HepG2 (cell line): ENCODE data around the gene RAB17. TPM values are rescaled to one million over a fixed set of nuclear protein-coding genes. Genes with fewer than 3 reads are reported as not detected.

Experiments used
- ATAC-seq: fragments of 200-7000 bp; cut with Tn5 transposase; 3 replicates; pipeline ENCODE4 v1.9.1; 2020; ENCODE audit warnings: mild to moderate bottlenecking, moderate library complexity
- BruUV-seq: library from RNA; stranded (reverse); fragments of 400-500 nt; replicated peaks from 2 replicates; lab custom pipeline; 2021; lab: Mats Ljungman, UMichigan
- CTCF ChIA-PET: fragments of 300-600 bp; formaldehyde crosslinking; extraction: SDS; loops from one replicate; lab custom pipeline; 2021; ENCODE audit warnings: low total read pairs, inconsistent platforms, low intra/inter-chr PET ratio; lab: Yijun Ruan, JAX
- POLR2A ChIA-PET: fragments of 350-600 bp; sonication (Branson Sonifier 250); formaldehyde crosslinking; loops from one replicate; lab custom pipeline; 2020; ENCODE audit warnings: antibody characterized with exemption, inconsistent platforms; lab: Yijun Ruan, JAX
- DNase-seq: peaks from one replicate; pipeline ENCODE4 v3.0.0-alpha.2; 2015; ENCODE audit warnings: low spot score
- FAIRE-seq: peaks from 3 replicates; lab custom pipeline; 2011; peaks lifted over from hg19 to GRCh38; lab: Jason Lieb, UNC
- H2AFZ ChIP-seq: one replicate; pipeline ENCODE4 v1.6.1; 2011; ENCODE audit warnings: low read length, inconsistent platforms
- H3K27ac ChIP-seq: fragments of 300-600 bp; 3 replicates; pipeline ENCODE4 v1.8.0; 2011; ENCODE audit warnings: mixed run types, mild to moderate bottlenecking, mixed read lengths, low read length, inconsistent platforms; ENCODE audit not compliant: insufficient read depth; ENCODE audit errors: extremely low read length
- H3K27me3 ChIP-seq, 2 experiments: fragments of 200-600 bp in 1 of 2; 2 replicates in 1 of 2; 3 replicates in 1 of 2; pipeline versions ENCODE4 v1.6.0 to v1.8.0; 2011; ENCODE audit warnings: low read length in 2 of 2, mild to moderate bottlenecking in 2 of 2, moderate library complexity in 2 of 2, inconsistent platforms in 1 of 2; ENCODE audit not compliant: insufficient read depth in 2 of 2, control insufficient read depth in 1 of 2
- H3K36me3 ChIP-seq, 2 experiments: fragments of 200-600 bp in 1 of 2; replicated peaks in 1 of 2; 2 replicates in 1 of 2; 3 replicates in 1 of 2; pipeline versions ENCODE4 v1.5.1 to v1.8.0; 2011; ENCODE audit warnings: low read length in 2 of 2, inconsistent platforms in 1 of 2; ENCODE audit not compliant: insufficient read depth in 2 of 2, control insufficient read depth in 1 of 2
- H3K4me1 ChIP-seq: 2 replicates; pipeline ENCODE4 v1.5.1; 2012; ENCODE audit warnings: low read length, inconsistent platforms; ENCODE audit not compliant: insufficient read depth
- H3K4me2 ChIP-seq: 2 replicates; pipeline ENCODE4 v1.6.0; 2011; ENCODE audit warnings: low read depth, low read length, inconsistent platforms
- H3K4me3 ChIP-seq, 3 experiments: fragments of 200-600 bp in 1 of 3; sonication (generic), shearing (Covaris generic) in 1 of 3; replicated peaks in 1 of 3; 2 replicates each; pipeline ENCODE4 v1.5.1; 2011 to 2016; ENCODE audit warnings: low read length in 3 of 3, inconsistent platforms in 2 of 3, low read depth in 2 of 3, mild to moderate bottlenecking in 2 of 3, control low read depth in 1 of 3, mixed read lengths in 1 of 3; ENCODE audit not compliant: insufficient read depth in 1 of 3
- H3K79me2 ChIP-seq: one replicate; pipeline ENCODE4 v1.6.1; 2011; ENCODE audit warnings: low read length, inconsistent platforms; ENCODE audit not compliant: insufficient read depth
- H3K9ac ChIP-seq: 2 replicates; pipeline ENCODE4 v1.6.0; 2011; ENCODE audit warnings: mild to moderate bottlenecking, low read depth, low read length, inconsistent platforms; ENCODE audit not compliant: insufficient read depth
- H3K9me3 ChIP-seq: 2 replicates; pipeline ENCODE4 v1.5.1; 2012; ENCODE audit warnings: mild to moderate bottlenecking, low read length
- H4K20me1 ChIP-seq: 2 replicates; pipeline ENCODE4 v1.6.0; 2011; ENCODE audit warnings: inconsistent platforms, mild to moderate bottlenecking, low read length, moderate library complexity; ENCODE audit not compliant: insufficient read depth
- ARNT2 ChIP-seq: sonication (generic); formaldehyde crosslinking; IDR thresholded peaks from 2 replicates; pipeline ENCODE4 v1.8.0; 2022; ENCODE audit warnings: mild to moderate bottlenecking, low read depth, missing genetic modification reagents, moderate library complexity
- HBP1 ChIP-seq: IDR thresholded peaks from 2 replicates; pipeline ENCODE4 v1.6.1; 2016; ENCODE audit warnings: low read depth, control low read depth
- TARDBP ChIP-seq: sonication (generic); formaldehyde crosslinking; IDR thresholded peaks from 2 replicates; pipeline ENCODE4 v1.8.0; 2022; ENCODE audit warnings: mild to moderate bottlenecking, missing genetic modification reagents
- TBX2 ChIP-seq: sonication (generic); formaldehyde crosslinking; IDR thresholded peaks from 2 replicates; pipeline ENCODE4 v1.5.0; 2020; ENCODE audit warnings: missing genetic modification reagents, mild to moderate bottlenecking, borderline replicate concordance
- TGIF2 ChIP-seq: IDR thresholded peaks from 2 replicates; pipeline ENCODE4 v1.6.1; 2016; ENCODE audit warnings: control low read depth, missing compliant biosample characterization
- ZBTB38 ChIP-seq: sonication (generic); formaldehyde crosslinking; IDR thresholded peaks from 2 replicates; pipeline ENCODE4 v1.5.1; 2020; ENCODE audit warnings: mild to moderate bottlenecking, missing genetic modification reagents
- ZNF329 ChIP-seq: sonication (generic); formaldehyde crosslinking; IDR thresholded peaks from 2 replicates; pipeline ENCODE4 v1.9.0; 2021; ENCODE audit warnings: low read depth, mild to moderate bottlenecking, missing genetic modification reagents
- ZNF550 ChIP-seq: sonication (generic); formaldehyde crosslinking; IDR thresholded peaks from 2 replicates; pipeline ENCODE4 v1.4.0; 2020; ENCODE audit warnings: mild to moderate bottlenecking, missing genetic modification reagents, borderline replicate concordance
- ZNF572 ChIP-seq: sonication (generic); formaldehyde crosslinking; IDR thresholded peaks from 2 replicates; pipeline ENCODE4 v1.5.1; 2020; ENCODE audit warnings: mild to moderate bottlenecking, missing genetic modification reagents
- ZNF703 ChIP-seq: sonication (generic); formaldehyde crosslinking; IDR thresholded peaks from 2 replicates; pipeline ENCODE4 v1.5.1; 2020; ENCODE audit warnings: missing genetic modification reagents, mild to moderate bottlenecking, moderate library complexity, borderline replicate concordance
- ZNF780A ChIP-seq: sonication (generic); formaldehyde crosslinking; IDR thresholded peaks from 2 replicates; pipeline ENCODE4 v1.8.0; 2022; ENCODE audit warnings: mild to moderate bottlenecking, missing genetic modification reagents, moderate library complexity
- ZNF891 ChIP-seq: sonication (generic); formaldehyde crosslinking; IDR thresholded peaks from 2 replicates; pipeline ENCODE4 v1.5.0; 2020; ENCODE audit warnings: mild to moderate bottlenecking, missing genetic modification reagents
- ZSCAN30 ChIP-seq: sonication (generic); formaldehyde crosslinking; IDR thresholded peaks from 2 replicates; pipeline ENCODE4 v1.5.0; 2020; ENCODE audit warnings: mild to moderate bottlenecking, missing genetic modification reagents
- ZZZ3 ChIP-seq: sonication (generic); formaldehyde crosslinking; IDR thresholded peaks from 2 replicates; pipeline ENCODE4 v1.4.0; 2020; ENCODE audit warnings: missing genetic modification reagents, mild to moderate bottlenecking, borderline replicate concordance
- WGBS: methylation state at CpG from one replicate; pipeline ENCODE4 v1.1.6; 2017; ENCODE audit warnings: low lambda C conversion rate; 5-methylcytosine and 5-hydroxymethylcytosine counted together
- in situ Hi-C: cut with HindIII; loops from 2 replicates; pipeline ENCODE4 v1.10.0; 2017; ENCODE audit warnings: low pct_unique_long_range_greater_than_20kb; ENCODE audit not compliant: extremely low pct_ligation_motif_present
- intact Hi-C: fragments of 100-400 bp; cut with micrococcal nuclease; formaldehyde crosslinking; loops from one replicate; pipeline ENCODE4 v1.10.0; 2022; ENCODE audit not compliant: unreplicated experiment
- polyA plus RNA-seq, 8 experiments: library from polyadenylated mRNA; depleted of rRNA in 3 of 8; stranded (reverse) in 7 of 8; unstranded in 1 of 8; fragments of >200 nt; fragmentation: Illumina TruSeq in 4 of 8; extraction: Trizol in 4 of 8; gene quantifications; 2 replicates each; pipeline versions ENCODE4 v1.2.1 to v1.2.3, GENCODE V29; 2011 to 2016; ENCODE audit warnings: low read depth in 4 of 8, missing spikeins in 1 of 8, mixed read lengths in 1 of 8; ENCODE audit not compliant: insufficient read depth in 1 of 8
- total RNA-seq, 5 experiments: library from RNA; depleted of rRNA; stranded (reverse); fragments of >200 nt; fragmentation: Illumina TruSeq; extraction: Trizol; gene quantifications; 2 replicates each; pipeline ENCODE4 v1.2.3, GENCODE V29; 2016; ENCODE audit warnings: low read depth in 1 of 5
- TF ChIP-seq, protein P1 (sequence below): sonication (generic); formaldehyde crosslinking; IDR thresholded peaks from 2 replicates; pipeline ENCODE4 v1.8.1; 2023; ENCODE audit warnings: missing genetic modification reagents, inconsistent platforms, borderline replicate concordance
- TF ChIP-seq, protein P2 (sequence below): sonication (generic); formaldehyde crosslinking; IDR thresholded peaks from 2 replicates; pipeline ENCODE4 v1.5.1; 2020; ENCODE audit warnings: mild to moderate bottlenecking, missing genetic modification reagents, borderline replicate concordance

RAB17 gene
- total and polyA plus RNA-seq, 2 of the 13 experiments (the other 11 are each of a cell fraction or from before 2014, with no cell fraction given) = 68.0 to 124 TPM

DNA sequence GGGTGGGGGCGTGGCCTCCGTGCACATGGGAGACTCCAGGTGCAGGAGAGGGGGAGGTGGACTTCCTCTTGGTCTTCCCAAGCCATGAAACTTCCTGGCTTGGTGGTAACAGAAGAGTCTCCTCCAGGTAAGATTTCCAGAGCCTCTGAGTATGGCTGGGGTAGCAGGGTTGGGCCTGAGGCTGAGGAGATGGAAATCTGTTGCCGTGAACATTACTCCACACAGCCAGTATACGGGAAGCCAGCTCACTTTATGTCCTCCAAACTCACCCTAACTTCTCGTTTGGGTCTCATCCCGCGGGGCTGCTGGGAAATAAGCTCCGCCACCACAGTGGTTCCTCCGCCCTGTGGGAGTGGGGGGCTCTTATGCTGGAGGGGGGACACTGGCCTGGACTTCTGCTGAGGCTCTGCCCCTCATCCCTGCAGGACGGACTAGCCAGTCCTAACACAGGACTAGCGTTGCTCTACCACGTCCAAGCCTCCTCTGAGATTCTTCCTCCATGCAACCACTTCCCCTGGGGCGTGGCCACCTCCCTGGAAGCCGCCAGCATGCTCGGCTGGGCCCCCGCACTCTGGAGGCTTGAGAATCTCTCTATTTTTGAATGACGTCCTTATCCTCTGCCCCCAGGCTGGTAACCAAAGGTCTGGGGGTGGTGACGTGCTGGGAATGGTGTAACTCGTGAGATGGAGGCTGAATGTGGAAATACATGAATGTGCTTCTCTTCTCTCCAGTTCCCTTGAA, 777 bp upstream of the RAB17 start:
- Histone ChIP-seq H3K9ac (peak overlapping the region; percentile 49), H2AFZ (no peak overlapping the region), H3K4me3 (peak overlapping the region; percentile 58 to 80 (median 76); a peak in 5 of 6 replicates), H3K4me1 (peaks cover 97% of the 10 kb centered on the region), H3K36me3 (no peaks in the 10 kb centered on the region), H3K9me3 (no peaks in the 10 kb centered on the region), H3K27me3 (no peaks in the 10 kb centered on the region; a peak in 1 of 5 replicates), H3K4me2 (peak overlapping the region; percentile 87), H4K20me1 (no peaks in the 10 kb centered on the region), H3K27ac (peak overlapping the region; percentile 68), H3K79me2 (peaks cover 35% of the 10 kb centered on the region)
- DNase-seq = no peak
- 58% methylated on average over 19 of the region's 19 CpGs for WGBS
- FAIRE-seq = peak; percentile 48
- peak; percentile 42 for ATAC-seq
- ChIA-PET POLR2A (interaction anchor here (0.6 to 2.2 kb wide), 6 partner anchors 9 to 116 kb away, joined by 3 to 40 read pairs (median 4); no protein-coding TSS in a partner anchor), CTCF (no interaction called here)
- intact Hi-C loops = no loop called here
- TSS peak; percentile 75 for BruUV-seq
- in situ Hi-C loops = no loop called here
- TF ChIP-seq ZZZ3 (CRISPR knock-in tag) = no peak
- peak; percentile 80 for TF ChIP-seq ZBTB38
- TF ChIP-seq, protein P1, sequence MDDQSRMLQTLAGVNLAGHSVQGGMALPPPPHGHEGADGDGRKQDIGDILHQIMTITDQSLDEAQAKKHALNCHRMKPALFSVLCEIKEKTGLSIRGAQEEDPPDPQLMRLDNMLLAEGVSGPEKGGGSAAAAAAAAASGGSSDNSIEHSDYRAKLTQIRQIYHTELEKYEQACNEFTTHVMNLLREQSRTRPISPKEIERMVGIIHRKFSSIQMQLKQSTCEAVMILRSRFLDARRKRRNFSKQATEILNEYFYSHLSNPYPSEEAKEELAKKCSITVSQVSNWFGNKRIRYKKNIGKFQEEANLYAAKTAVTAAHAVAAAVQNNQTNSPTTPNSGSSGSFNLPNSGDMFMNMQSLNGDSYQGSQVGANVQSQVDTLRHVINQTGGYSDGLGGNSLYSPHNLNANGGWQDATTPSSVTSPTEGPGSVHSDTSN (CRISPR knock-in tag) = no peak
- no peak for TF ChIP-seq ZNF780A
- TF ChIP-seq TGIF2 = no peak
- no peak for TF ChIP-seq ZNF572
- TF ChIP-seq ZSCAN30 (CRISPR knock-in tag) = 0 out of 2 replicates have a peak, but pooled peaks have one; percentile 8
- TF ChIP-seq TARDBP (CRISPR knock-in tag) = 0 out of 2 replicates have a peak, but pooled peaks have one; percentile 38
- TF ChIP-seq ZNF703 (CRISPR knock-in tag) = no peak
- TF ChIP-seq ARNT2 = 0 out of 2 replicates have a peak, but pooled peaks have one; percentile 37
- TF ChIP-seq ZNF550 = peak; percentile 62; the same call in 1 of the 2 replicates
- TF ChIP-seq, protein P2, sequence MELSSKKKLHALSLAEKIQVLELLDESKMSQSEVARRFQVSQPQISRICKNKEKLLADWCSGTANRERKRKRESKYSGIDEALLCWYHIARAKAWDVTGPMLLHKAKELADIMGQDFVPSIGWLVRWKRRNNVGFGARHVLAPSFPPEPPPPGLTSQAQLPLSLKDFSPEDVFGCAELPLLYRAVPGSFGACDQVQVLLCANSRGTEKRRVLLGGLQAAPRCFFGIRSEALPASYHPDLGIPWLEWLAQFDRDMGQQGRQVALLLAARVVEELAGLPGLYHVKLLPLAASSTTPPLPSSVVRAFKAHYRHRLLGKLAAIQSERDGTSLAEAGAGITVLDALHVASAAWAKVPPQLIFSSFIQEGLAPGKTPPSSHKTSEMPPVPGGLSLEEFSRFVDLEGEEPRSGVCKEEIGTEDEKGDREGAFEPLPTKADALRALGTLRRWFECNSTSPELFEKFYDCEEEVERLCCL (CRISPR knock-in tag) = no peak
- TF ChIP-seq HBP1 (CRISPR knock-in tag) = 0 out of 2 replicates have a peak, but pooled peaks have one; percentile 12
- TF ChIP-seq ZNF329 = peak; percentile 65; the same call in 1 of the 2 replicates
- TF ChIP-seq TBX2 (CRISPR knock-in tag) = 0 out of 2 replicates have a peak, but pooled peaks have one; percentile 39
- TF ChIP-seq ZNF891 (CRISPR knock-in tag) = peak; percentile 44; the same call in 1 of the 2 replicates
